ENCODE results near the gene RBBP5.

DNA sequence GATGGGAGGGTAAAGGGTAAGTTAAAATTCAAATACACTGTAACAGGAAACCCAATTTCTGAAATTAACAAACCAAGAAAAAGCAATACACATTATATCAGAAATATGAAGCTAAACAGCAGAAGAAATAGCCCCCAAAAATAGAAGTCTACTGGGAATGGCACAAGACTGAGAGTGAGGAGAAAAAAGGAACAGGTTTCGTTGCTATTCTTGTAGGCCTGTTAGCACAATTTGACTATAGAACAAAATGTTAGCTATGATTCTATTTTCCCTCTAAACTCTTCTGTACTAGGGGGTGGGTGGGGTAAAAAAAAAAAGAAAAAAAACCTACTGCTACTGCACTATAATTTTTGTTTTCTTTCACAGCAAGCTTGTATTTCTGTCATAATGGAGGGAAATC lies 12.5 kb downstream of the RBBP5 start:
- TF ChIP-seq CTCF (IDR thresholded peaks at IDR 0.05), result no peak
- TF ChIP-seq EP300 (IDR thresholded peaks at IDR 0.05), result no peak
- TF ChIP-seq POLR2A (IDR thresholded peaks at IDR 0.05), result no peak
